ENCODE measurements around the gene EBF4.

Gene EBF4, protein sequence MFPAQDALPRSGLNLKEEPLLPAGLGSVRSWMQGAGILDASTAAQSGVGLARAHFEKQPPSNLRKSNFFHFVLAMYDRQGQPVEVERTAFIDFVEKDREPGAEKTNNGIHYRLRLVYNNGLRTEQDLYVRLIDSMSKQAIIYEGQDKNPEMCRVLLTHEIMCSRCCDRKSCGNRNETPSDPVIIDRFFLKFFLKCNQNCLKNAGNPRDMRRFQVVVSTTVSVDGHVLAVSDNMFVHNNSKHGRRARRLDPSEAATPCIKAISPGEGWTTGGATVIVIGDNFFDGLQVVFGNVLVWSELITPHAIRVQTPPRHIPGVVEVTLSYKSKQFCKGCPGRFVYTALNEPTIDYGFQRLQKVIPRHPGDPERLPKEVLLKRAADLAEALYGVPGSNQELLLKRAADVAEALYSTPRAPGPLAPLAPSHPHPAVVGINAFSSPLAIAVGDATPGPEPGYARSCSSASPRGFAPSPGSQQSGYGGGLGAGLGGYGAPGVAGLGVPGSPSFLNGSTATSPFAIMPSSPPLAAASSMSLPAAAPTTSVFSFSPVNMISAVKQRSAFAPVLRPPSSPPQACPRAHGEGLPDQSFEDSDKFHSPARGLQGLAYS

GRCh38 chr20:2692036-2692885 lies at the start of gene EBF4:
Gene EBF4, plus strand, starts transcription at chr20:2692780. Its CDS starts 866 bp downstream, at chr20:2693646.
- peak in 37 of 42 donors; percentile 32 to 86 (median 60) for DNase-seq
- intact Hi-C loops (cut with DNase I) = loop anchor here (5.0 to 10.0 kb wide), 2 partner anchors 50 to 143 kb away; no protein-coding TSS in a partner anchor

- DNase-seq = no peak
- intact Hi-C loops (cut with DNase I) = no loop called here
Observed at GRCh38 chr20:2643708-2644107, 48.9 kb upstream of the EBF4 start.

DNA sequence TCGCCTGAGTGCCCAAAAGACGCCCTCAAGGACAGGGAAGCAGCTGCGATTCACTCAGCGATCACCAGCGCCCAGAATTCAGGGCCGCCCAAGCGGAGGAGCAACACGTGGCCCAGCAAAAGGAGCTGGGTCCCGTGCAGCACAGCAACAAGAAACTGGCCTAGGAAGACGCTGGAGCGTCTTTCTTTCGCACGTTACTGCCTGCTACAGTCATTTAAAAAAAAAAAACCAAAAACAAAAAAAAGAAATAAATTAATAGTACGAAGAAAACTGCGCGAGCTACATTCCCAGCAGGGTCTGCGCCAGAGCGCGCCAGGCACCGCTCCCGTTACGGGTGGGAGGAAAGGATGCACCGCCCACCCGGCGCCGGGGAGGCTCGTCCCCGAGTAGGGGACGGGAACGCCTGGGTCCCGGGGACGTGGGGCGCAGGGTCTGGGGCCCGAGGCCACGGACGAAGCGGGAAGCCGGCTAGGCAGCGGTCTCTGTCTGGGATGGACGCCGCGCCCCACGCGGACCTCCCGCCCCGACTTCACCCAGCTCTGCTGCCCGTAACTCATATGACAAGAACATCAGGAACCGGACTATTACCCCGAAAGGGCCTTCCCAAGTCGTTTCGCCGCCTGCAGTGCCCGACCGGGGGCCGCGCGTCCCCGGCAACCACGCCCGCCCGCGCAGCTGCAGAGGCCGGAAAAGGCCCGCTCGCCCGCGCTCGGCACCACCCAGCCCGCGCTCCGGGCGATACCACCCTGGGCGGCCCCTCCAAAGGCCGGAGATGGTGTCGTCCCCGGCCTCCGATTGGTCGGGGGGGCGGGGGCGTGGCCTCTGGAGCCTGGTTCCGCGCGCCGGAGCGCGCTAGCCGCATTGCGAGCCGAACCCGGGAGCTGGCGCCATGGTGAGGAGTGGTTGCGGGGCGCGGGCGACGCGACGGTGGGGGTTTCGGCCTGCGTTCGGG lies 40.5 kb upstream of the EBF4 start, which contains the start of gene NOP56:
Gene NOP56 (plus strand): TSS at position 861 of the 952 bp plus-strand sequence. CDS start 29 bp downstream, at position 890.
- intact Hi-C loops (cut with DNase I) = loop anchor here (5.0 kb wide), 1 partner anchor 125 kb away; no protein-coding TSS in a partner anchor
- peak; percentile 78 to 98 (median 94) for DNase-seq

DNA sequence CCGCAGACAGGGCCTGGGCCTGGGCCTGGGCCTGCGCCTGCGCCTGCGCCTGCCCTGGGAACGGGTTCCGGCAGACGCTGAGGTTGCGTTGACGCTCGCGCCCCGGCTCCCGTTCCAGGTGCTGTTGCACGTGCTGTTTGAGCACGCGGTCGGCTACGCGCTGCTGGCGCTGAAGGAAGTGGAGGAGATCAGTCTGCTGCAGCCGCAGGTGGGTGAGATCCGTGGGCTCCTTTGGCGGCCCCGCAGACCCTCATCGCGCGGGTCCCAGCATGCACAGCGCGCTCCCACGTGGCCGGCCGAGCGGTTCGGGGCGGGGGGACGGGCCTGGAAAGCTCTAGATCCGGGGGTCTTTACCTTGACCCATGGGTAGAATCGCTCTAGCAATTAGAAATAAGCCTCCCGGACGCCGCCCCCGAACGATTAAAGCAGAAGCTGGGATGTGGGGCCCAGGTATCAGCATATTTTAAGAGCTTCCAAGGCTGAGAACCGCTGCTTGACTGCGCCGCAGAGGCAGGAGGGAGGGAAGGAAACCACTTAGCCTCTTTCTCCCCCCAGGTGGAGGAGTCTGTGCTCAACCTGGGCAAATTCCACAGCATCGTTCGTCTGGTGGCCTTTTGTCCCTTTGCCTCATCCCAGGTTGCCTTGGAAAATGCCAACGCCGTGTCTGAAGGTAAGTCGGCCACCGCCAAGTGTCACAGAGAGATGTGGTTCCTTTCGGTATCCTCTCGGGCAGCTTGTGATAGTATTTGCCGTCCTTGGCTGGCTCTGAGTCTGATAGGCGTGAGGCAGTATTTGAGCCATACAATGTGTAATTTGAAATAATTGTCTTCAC lies 39.6 kb upstream of the EBF4 start:
- intact Hi-C loops (cut with DNase I) = loop anchor here (5.0 kb wide), 1 partner anchor 126 kb away; no protein-coding TSS in a partner anchor
- DNase-seq = peak in 38 of 42 donors; percentile 22 to 87 (median 72)

GRCh38 chr20:2653556-2654383 lies 38.8 kb upstream of the EBF4 start:
- intact Hi-C loops (cut with DNase I) = loop anchor here (5.0 kb wide), 1 partner anchor 126 kb away; no protein-coding TSS in a partner anchor
- no peak for DNase-seq

DNA sequence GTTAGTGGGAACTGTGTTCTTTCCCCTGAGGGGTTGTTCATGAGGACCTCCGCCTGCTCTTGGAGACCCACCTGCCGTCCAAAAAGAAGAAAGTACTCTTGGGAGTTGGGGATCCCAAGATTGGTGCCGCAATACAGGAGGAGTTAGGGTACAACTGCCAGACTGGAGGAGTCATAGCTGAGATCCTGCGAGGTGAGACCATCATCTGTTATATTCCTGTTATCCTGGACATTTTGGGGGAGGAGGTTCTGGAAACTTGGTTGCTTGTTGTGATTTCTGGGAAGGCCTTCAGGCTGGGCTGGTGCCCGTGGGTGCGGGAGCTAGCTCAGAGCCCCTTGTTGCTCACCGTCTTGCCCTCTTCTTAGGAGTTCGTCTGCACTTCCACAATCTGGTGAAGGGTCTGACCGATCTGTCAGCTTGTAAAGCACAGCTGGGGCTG lies 38.2 kb upstream of the EBF4 start:
- no peak for DNase-seq
- intact Hi-C loops (cut with DNase I) = loop anchor here (5.0 kb wide), 1 partner anchor 127 kb away; no protein-coding TSS in a partner anchor

- intact Hi-C loops (cut with DNase I) = loop anchor here (5.0 kb wide), 1 partner anchor 128 kb away; no protein-coding TSS in a partner anchor
- no peak for DNase-seq
Observed at GRCh38 chr20:2654831-2655230, 37.7 kb upstream of the EBF4 start.

DNA sequence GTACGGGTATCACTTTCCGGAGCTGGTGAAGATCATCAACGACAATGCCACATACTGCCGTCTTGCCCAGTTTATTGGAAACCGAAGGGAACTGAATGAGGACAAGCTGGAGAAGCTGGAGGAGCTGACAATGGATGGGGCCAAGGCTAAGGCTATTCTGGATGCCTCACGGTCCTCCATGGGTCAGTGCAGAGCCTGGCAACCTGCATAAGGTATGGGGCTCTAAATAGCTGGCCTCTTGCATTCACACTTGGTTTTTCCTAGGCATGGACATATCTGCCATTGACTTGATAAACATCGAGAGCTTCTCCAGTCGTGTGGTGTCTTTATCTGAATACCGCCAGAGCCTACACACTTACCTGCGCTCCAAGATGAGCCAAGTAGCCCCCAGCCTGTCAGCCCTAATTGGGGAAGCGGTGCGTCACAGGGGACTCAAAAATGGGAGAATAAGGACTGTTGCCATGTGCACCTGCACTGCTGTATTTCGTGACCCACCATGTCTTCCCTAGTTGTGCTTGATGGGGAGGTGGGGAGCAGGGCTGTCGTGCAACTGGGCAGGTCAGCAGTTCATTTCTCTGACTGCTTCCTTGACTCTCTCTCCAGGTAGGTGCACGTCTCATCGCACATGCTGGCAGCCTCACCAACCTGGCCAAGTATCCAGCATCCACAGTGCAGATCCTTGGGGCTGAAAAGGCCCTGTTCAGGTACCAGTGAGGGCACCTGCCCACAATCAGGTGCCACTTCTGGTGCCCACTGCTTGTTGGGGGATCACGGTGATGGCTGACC lies 37.1 kb upstream of the EBF4 start:
- intact Hi-C loops (cut with DNase I) = no loop called here
- DNase-seq = no peak

DNA sequence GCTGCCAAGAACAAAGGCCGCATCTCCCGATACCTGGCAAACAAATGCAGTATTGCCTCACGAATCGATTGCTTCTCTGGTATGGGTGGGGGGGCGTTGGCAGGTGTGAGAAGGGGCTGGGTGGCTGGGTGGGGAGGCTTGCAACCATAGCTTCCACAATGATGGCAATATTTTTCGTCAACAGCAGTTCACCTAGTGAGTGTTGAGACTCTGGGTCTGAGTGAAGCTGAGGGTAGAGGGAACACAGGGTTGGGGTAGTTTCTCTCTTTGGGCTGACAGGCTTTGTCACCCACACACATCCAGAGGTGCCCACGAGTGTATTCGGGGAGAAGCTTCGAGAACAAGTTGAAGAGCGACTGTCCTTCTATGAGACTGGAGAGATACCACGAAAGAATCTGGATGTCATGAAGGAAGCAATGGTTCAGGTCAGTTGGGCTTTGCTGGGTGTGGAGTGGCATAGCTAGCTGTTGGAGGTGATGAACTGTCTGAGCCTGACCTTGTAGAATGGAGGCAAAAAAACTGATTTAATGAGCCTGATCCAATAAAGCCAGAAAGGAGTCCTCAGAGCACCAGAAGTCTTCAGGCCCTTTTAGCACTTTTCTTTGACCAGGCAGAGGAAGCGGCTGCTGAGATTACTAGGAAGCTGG lies 36.0 kb upstream of the EBF4 start:
- no peak for DNase-seq
- intact Hi-C loops (cut with DNase I) = no loop called here

GRCh38 chr20:2657241-2657640 lies 35.3 kb upstream of the EBF4 start:
- DNase-seq = no peak
- intact Hi-C loops (cut with DNase I) = no loop called here

DNA sequence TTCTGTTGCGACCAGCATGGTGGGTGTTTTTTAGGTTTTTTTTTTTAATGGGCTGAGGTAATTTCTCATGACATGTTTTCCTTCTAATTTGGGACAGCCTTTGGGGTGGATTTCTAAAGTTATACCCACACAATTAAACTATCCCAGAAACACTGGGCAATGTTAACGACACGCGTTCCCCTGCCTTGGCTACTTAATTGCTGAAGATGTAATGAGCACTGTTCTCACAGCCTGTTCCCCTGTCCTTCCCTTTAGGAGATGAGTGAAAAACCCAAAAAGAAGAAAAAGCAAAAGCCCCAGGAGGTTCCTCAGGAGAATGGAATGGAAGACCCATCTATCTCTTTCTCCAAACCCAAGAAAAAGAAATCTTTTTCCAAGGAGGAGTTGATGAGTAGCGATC lies 34.9 kb upstream of the EBF4 start:
- intact Hi-C loops (cut with DNase I) = no loop called here

DNA sequence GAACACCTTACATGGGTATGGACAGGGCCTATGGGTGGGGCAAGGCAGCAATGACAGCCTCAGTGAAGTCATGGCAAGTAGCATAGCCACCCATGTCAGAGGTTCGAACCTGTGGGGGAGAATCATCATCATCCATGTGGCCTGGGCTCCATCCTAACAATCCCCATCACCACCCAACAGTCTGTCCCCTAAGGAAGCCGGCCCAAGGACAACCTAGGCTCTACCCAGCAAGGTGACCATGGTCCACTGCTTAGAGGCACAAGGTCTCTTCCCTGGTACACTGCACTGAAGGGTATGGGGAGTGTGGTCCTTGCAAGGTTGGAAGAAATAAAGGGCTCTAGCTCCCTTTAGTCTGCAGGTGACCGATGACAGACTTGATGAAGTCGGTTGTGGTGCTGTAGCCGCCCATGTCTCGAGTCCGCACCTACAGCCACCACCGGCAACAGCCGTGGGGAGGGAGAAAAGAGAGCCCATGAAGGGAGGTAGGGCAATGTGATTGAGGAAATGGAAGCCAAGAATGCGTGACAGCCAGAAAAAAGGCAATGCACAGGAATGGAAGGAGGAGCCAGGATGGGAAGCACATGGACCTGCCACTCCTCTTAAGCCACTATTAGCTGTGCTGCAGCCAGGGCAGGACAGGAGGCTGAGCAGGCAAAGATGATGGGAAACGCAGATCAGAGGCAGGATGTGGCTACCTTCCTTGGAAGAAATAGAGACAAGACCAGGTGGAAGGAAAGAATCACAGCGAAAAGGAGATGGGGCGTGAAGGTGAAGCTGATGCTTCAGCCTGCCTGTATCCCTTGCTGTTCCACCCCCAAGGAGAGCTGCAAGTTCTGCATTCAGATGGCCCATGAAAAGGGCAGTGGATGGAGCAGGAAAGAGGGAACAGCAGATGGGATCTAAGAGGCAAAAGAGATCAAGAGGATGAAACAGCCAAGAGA lies 33.9 kb upstream of the EBF4 start:
- intact Hi-C loops (cut with DNase I) = no loop called here
- no peak for DNase-seq

More for the DNA sequence above, 34.9 kb upstream of the EBF4 start:
- DNase-seq = no peak

DNA sequence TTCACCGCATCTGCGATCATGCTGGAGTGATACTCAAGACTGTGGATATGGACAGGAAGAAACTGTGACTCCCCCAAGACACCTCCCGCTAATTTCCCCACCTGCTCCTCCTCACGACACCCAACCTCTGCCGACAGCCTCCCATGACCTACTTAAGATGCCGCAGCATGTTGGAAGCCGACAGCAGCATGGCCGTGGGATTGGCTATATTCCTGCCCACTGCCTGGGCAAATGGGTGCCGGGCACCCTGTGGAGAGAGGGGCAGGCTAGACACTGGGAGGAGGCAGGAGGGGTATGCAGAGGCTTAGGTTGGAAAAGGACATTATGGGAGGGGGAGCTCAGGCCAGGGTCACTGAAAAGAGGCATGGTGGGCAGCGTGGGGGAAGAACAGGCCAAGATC lies 33.0 kb upstream of the EBF4 start:
- DNase-seq = peak in 1 of 42 donors; percentile 23
- intact Hi-C loops (cut with DNase I) = no loop called here

GRCh38 chr20:2663364-2663886 lies 29.2 kb upstream of the EBF4 start:
- peak in 1 of 42 donors; percentile 34 for DNase-seq
- intact Hi-C loops (cut with DNase I) = no loop called here
